Measurements from ENCODE around the gene CALHM1. TPM values are rescaled to one million over a fixed set of nuclear protein-coding genes. Genes with fewer than 3 reads are reported as not detected.

CALHM1 gene
- total and polyA plus RNA-seq, 10 donors, result 0.04 to 0.52 (median 0.10) TPM; not detected in 7

DNA sequence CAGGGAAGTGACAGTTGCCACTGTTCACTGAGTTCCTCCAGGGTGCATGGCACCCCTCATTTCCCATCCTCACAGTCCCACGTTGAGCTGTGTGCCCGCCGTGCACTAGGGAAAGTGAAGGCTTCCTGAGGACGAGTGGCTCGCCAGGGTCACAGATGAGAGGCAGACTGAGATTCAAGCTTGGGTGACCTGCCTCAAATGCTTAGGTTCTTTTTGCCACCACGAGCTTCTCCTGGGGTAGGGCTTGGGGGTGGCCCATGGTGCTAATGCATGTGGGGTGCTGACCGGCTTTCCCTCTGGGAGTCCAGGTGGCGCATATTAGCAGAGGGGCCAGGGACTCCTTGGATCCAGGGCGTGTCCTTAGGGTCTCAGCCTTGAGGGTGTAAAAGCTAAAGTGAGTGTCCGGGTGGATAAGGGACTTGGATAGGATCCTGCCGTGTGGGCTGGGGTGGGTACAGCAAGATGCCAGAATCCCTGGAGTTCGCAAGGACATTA lies 8.5 kb downstream of the CALHM1 start:
- intact Hi-C loops (cut with DNase I; ENCODE audit: low total_unique reads), result loop anchor here (5.0 kb wide), 1 partner anchor 33 kb away; no protein-coding TSS in a partner anchor
- H3K27me3 ChIP-seq (replicated peaks in 1 of 7), result peaks cover 0 to 7% (median 0%) of the 10 kb centered on the region in 7 donors
- peaks cover 0 to 54% (median 36%) of the 10 kb centered on the region in 6 donors for H3K36me3 ChIP-seq
- H3K9me3 ChIP-seq, result no peaks in the 10 kb centered on the region
- no peak for TF ChIP-seq POLR2A (IDR thresholded peaks at IDR 0.05)
- TF ChIP-seq, protein P1, sequence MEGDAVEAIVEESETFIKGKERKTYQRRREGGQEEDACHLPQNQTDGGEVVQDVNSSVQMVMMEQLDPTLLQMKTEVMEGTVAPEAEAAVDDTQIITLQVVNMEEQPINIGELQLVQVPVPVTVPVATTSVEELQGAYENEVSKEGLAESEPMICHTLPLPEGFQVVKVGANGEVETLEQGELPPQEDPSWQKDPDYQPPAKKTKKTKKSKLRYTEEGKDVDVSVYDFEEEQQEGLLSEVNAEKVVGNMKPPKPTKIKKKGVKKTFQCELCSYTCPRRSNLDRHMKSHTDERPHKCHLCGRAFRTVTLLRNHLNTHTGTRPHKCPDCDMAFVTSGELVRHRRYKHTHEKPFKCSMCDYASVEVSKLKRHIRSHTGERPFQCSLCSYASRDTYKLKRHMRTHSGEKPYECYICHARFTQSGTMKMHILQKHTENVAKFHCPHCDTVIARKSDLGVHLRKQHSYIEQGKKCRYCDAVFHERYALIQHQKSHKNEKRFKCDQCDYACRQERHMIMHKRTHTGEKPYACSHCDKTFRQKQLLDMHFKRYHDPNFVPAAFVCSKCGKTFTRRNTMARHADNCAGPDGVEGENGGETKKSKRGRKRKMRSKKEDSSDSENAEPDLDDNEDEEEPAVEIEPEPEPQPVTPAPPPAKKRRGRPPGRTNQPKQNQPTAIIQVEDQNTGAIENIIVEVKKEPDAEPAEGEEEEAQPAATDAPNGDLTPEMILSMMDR (IDR thresholded peaks at IDR 0.05 in 8 of 11, conservative IDR thresholded peaks at IDR 0.05 in 3 of 11), result no peak
- TF ChIP-seq POLR2AphosphoS5 (IDR thresholded peaks at IDR 0.05), result no peak
- 62 to 85% (median 70%) methylated on average over 10 to 12 of the region's 12 CpGs for WGBS, 5 donors
- peak overlapping the region; percentile 53 to 92 (median 90) for H3K27ac ChIP-seq
- peak overlapping the region in 7 of 8 donors; percentile 69 to 89 (median 82) for H3K4me3 ChIP-seq
- DNase-seq, result no peak
- peaks cover 46 to 87% (median 75%) of the 10 kb centered on the region in 6 donors for H3K4me1 ChIP-seq

DNA sequence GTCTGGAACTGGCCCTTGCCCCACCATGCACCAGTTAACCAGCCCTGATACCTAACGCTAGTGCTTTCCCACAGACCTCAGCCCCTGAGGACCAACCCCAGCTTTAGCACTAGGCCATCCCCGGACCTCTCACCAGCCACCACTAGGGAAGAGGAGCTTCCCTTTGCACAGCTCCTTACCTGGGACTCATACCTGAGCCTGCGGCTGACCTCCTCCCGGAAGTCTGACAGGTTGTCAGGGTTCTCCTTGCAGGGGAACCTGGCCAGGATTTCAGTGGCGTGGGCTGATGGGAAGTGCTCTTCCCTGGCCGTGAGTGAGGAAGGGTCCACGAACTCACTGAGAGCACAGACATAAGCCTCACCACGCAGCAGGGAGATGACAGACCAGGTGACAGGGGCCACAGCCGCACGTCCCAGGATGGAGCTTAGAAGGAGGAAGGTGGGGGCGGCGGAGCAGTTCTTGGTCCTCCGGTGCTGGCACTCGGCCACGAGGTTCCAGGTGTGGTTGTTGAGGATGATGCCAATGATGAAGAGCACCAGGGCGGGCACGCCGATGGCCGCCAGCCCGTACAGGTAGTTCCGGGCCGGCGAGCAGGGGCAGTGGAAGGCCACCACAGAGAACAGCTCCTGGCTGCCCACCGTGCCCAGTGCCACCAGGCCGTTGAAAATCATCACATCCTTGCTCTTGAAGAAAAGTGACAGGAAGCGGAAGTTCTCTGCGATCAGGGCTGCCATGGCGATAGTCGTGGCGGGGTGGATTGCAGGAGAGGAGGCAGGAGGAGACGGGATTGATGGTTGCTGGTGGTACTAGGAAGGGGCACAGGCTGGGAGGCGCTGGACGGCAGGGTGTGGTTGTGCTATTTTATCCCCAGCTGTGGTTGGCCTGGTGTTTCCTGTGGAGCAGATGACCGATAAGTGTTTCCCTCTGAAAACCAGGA lies 9.2 kb downstream of the CALHM1 start:
- Histone ChIP-seq H3K4me1 (peaks cover 49 to 95% (median 82%) of the 10 kb centered on the region in 6 donors), H3K27me3 (replicated peaks in 1 of 7) (peaks cover 0 to 7% (median 0%) of the 10 kb centered on the region in 7 donors), H3K9me3 (no peaks in the 10 kb centered on the region), H3K4me3 (peak overlapping the region in 5 of 8 donors; percentile 70 to 89 (median 82)), H3K27ac (peak overlapping the region; percentile 4 to 92 (median 90)), H3K36me3 (peaks cover 0 to 61% (median 44%) of the 10 kb centered on the region in 6 donors)
- DNase-seq, result no peak
- 74 to 84% (median 80%) methylated on average over 34 of the region's 34 CpGs for WGBS, 5 donors
- intact Hi-C loops (cut with DNase I; ENCODE audit: low total_unique reads), result loop anchor here (5.0 kb wide), 1 partner anchor 32 kb away; no protein-coding TSS in a partner anchor
- TF ChIP-seq POLR2A (IDR thresholded peaks at IDR 0.05), result no peak
- TF ChIP-seq, protein P1 (IDR thresholded peaks at IDR 0.05 in 8 of 11, conservative IDR thresholded peaks at IDR 0.05 in 3 of 11), result no peak
- TF ChIP-seq POLR2AphosphoS5 (IDR thresholded peaks at IDR 0.05), result peak in 2 of 3 donors; percentile 22 to 56

DNA sequence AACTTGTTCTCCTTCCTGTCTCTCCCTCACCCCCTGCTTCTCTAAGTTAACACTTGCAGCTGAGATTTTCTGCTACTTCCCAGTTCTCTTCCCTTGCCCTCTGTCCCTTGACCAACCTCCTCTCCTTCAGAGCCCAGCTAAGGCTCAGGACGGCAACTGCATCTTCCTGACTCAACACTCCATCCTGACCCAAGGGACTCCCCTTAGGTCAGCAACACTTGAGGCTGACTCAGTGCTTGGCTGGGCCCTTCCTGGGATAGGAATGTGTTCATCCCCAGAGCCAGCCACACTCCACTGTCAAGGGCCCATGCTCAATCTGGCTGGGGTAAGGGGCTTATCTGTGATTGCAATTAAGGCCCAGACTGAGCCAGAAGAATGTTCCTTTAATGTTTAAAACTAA lies 10.0 kb downstream of the CALHM1 start:
- WGBS, 5 donors, result 37 to 64% (median 53%) methylated on average over 1 of the region's 1 CpG
- H3K4me3 ChIP-seq, result peak overlapping the region in 3 of 8 donors; percentile 2 to 89 (median 82)
- peaks cover 0 to 7% (median 0%) of the 10 kb centered on the region in 7 donors for H3K27me3 ChIP-seq (replicated peaks in 1 of 7)
- H3K27ac ChIP-seq, result peak overlapping the region in 6 of 8 donors; percentile 22 to 92 (median 90)
- peaks cover 2 to 69% (median 51%) of the 10 kb centered on the region in 6 donors for H3K36me3 ChIP-seq
- intact Hi-C loops (cut with DNase I; ENCODE audit: low total_unique reads), result no loop called here
- H3K4me1 ChIP-seq, result peaks cover 52 to 98% (median 88%) of the 10 kb centered on the region in 6 donors
- DNase-seq, result no peak
- TF ChIP-seq POLR2AphosphoS5 (IDR thresholded peaks at IDR 0.05) (peak in 1 of 3 donors; percentile 22), POLR2A (IDR thresholded peaks at IDR 0.05) (no peak)
- TF ChIP-seq, protein P1 (IDR thresholded peaks at IDR 0.05 in 8 of 11, conservative IDR thresholded peaks at IDR 0.05 in 3 of 11), result no peak
- H3K9me3 ChIP-seq, result no peaks in the 10 kb centered on the region

All from spleen (tissue), 11 donors.